ENCODE measurements around the gene GSTT2B. TPM values are rescaled to one million over a fixed set of nuclear protein-coding genes. Genes with fewer than 3 reads are reported as not detected.
"Not testable (repeated sequence)": the region's sequence is repeated elsewhere in the genome, so short reads cannot be mapped to it uniquely, and the experiment has no call there.

Gene GSTT2B
- total RNA-seq, 2 donors from 2014 or later, result 3.9 to 16.2 TPM

DNA sequence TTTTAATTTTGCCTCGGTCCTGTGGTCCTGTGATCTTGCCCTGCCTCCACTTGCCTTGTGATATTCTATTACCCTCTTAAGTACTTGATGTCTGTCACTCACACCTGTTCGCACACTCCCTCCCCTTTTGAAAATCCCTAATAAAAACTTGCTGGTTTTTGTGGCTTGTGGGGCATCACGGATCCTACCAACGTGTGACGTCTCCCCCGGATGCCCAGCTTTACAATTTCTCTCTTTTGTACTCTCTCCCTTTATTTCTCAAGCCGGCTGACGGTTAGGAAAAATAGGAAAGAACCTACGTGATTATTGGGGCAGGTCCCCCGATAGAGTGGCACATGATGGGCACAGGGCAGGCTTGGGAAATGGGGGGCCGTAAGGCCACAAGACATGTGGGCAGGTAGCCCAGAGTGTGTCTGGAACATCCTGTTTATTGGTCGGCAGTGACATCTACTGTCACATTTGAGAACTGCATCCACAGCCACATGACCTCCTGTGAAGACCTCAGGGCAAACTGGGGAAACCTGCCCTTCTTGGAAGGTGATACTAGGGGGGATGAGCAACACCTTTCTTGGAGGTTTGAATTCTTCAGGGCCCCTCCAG lies 4.6 kb downstream of the GSTT2B start:
- intact Hi-C loops (cut with DNase I), result loop anchor here (10.0 kb wide), 1 partner anchor 208 kb away; no protein-coding TSS in a partner anchor
- TF ChIP-seq, protein P1, sequence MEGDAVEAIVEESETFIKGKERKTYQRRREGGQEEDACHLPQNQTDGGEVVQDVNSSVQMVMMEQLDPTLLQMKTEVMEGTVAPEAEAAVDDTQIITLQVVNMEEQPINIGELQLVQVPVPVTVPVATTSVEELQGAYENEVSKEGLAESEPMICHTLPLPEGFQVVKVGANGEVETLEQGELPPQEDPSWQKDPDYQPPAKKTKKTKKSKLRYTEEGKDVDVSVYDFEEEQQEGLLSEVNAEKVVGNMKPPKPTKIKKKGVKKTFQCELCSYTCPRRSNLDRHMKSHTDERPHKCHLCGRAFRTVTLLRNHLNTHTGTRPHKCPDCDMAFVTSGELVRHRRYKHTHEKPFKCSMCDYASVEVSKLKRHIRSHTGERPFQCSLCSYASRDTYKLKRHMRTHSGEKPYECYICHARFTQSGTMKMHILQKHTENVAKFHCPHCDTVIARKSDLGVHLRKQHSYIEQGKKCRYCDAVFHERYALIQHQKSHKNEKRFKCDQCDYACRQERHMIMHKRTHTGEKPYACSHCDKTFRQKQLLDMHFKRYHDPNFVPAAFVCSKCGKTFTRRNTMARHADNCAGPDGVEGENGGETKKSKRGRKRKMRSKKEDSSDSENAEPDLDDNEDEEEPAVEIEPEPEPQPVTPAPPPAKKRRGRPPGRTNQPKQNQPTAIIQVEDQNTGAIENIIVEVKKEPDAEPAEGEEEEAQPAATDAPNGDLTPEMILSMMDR (IDR thresholded peaks at IDR 0.05), result peak; percentile 76 to 93 (median 86)
- peak; percentile 51 for TF ChIP-seq POLR2AphosphoS5 (IDR thresholded peaks at IDR 0.05)
- not testable (repeated sequence) for H3K9me3 ChIP-seq; H3K27ac ChIP-seq; H3K4me1 ChIP-seq (replicated peaks); H3K36me3 ChIP-seq; H3K4me3 ChIP-seq; H3K27me3 ChIP-seq (replicated peaks; ENCODE audit: insufficient read depth)
- DNase-seq (ENCODE audit: low spot score), result peak; percentile 86
- 17% methylated on average over 12 of the region's 12 CpGs for WGBS

- 79% methylated on average over 7 of the region's 8 CpGs for WGBS
- H3K4me3 ChIP-seq, result not testable (repeated sequence)
- intact Hi-C loops (cut with DNase I), result loop anchor here (10.0 kb wide), 1 partner anchor 209 kb away; no protein-coding TSS in a partner anchor
These were observed 5.1 kb downstream of the GSTT2B start for GRCh38 chr22:23955886-23956285.

GRCh38 chr22:23954991-23955305 lies 6.0 kb downstream of the GSTT2B start:
- H3K4me1 ChIP-seq (replicated peaks); H3K27ac ChIP-seq; H3K9me3 ChIP-seq; DNase-seq (ENCODE audit: low spot score); H3K4me3 ChIP-seq; H3K36me3 ChIP-seq; H3K27me3 ChIP-seq (replicated peaks; ENCODE audit: insufficient read depth): not testable (repeated sequence)
- intact Hi-C loops (cut with DNase I), result loop anchor here (10.0 kb wide), 1 partner anchor 210 kb away; no protein-coding TSS in a partner anchor
- 67% methylated on average over 6 of the region's 6 CpGs for WGBS

More at GRCh38 chr22:23955886-23956285, 5.1 kb downstream of the GSTT2B start:
- H3K27me3 ChIP-seq (replicated peaks; ENCODE audit: insufficient read depth); H3K9me3 ChIP-seq; H3K36me3 ChIP-seq; H3K27ac ChIP-seq; DNase-seq (ENCODE audit: low spot score); H3K4me1 ChIP-seq (replicated peaks): not testable (repeated sequence)

DNA sequence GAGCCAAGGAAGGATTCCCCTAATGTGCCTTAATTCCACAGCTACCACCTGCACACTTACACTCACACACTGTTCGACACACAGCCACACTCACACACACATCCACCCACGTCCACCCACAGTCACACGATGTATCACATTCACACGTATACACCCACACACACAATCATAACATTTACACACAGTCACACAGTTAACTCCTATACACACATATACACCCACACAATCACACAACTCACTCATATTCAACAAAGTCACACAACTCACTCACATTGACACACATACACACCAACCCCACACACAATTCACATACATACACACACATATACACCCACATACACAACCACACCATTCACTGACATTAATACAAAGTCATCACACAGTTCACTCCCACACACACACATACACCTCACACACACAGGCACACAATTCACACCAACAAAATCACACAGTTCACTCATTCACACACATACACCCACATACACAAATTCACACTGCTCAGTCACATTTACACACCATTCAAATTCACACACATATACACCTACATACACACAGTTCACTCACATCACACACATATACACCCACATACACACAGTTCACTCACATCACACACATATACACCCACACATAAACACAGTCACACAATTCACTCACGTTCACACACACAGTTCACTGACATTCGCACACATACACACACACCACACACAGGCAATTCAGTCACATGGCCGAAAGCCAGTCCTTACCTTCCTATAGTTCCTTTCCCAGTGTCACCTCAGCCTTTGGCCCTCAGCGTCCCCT lies 6.6 kb downstream of the GSTT2B start:
- not testable (repeated sequence) for H3K4me3 ChIP-seq; DNase-seq (ENCODE audit: low spot score); H3K27me3 ChIP-seq (replicated peaks; ENCODE audit: insufficient read depth); H3K4me1 ChIP-seq (replicated peaks); H3K36me3 ChIP-seq; H3K9me3 ChIP-seq; H3K27ac ChIP-seq
- WGBS, result 83% methylated on average over 8 of the region's 8 CpGs
- intact Hi-C loops (cut with DNase I), result loop anchor here (10.0 kb wide), 1 partner anchor 210 kb away; no protein-coding TSS in a partner anchor

DNA sequence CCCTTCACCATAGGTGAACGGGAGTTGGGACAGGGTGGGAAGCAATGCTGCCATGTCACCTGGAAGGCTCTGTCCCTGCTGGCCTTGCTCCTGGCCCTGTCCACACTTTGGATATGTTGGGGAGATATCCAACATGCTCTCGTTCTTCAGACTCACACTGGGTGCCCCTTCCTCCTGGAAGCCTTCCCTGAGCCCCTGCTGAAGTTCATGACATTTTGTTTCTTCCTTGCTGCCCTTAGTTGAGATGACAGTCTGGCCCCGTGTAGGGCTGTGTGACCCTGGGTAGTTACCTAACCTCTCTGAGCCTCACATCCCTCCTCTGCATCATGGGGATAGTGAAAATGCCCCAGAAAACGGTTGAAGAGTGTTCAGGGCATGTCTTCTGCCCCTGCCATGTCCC lies 7.5 kb downstream of the GSTT2B start:
- not testable (repeated sequence) for H3K36me3 ChIP-seq; DNase-seq (ENCODE audit: low spot score); H3K4me3 ChIP-seq; H3K4me1 ChIP-seq (replicated peaks); H3K27ac ChIP-seq; H3K9me3 ChIP-seq; H3K27me3 ChIP-seq (replicated peaks; ENCODE audit: insufficient read depth)
- 67% methylated on average over 4 of the region's 4 CpGs for WGBS
- intact Hi-C loops (cut with DNase I), result loop anchor here (10.0 kb wide), 1 partner anchor 211 kb away; no protein-coding TSS in a partner anchor

DNA sequence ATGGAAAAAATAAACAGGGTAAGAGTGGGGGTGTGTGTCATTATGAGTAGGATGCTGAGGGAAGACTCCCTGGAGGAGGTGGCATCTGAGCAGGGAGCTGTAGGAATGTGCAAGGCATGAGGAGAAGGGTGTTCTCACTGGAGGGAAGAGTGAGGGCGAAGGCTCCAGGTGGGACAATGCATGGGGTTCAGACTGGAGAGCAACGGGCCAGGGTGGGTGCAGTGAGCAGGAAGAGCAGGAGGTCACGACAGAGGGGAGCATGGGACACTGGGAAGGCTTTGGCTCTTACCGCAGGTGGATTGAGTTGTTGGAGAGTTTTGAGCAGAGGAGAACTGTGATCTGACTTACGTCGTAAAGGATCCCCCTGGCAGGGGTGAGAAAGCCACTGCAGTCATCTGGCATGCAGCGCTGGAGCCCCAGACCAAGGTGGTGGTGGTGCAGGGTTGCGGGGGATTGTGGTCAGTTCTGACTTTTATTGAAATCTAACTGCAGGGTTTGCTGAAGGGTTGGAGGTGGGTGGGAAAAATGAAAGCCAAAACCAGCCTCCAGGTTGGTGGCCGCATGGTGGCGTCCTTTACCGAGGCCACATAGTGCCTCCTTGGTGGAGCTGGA lies 8.1 kb downstream of the GSTT2B start:
- WGBS, result 65% methylated on average over 11 of the region's 11 CpGs
- intact Hi-C loops (cut with DNase I), result loop anchor here (10.0 kb wide), 1 partner anchor 212 kb away; no protein-coding TSS in a partner anchor
- H3K9me3 ChIP-seq; H3K4me3 ChIP-seq; H3K4me1 ChIP-seq (replicated peaks); H3K36me3 ChIP-seq; H3K27me3 ChIP-seq (replicated peaks; ENCODE audit: insufficient read depth); H3K27ac ChIP-seq; DNase-seq (ENCODE audit: low spot score): not testable (repeated sequence)

GRCh38 chr22:23951383-23951782 lies 9.6 kb downstream of the GSTT2B start:
- H3K4me3 ChIP-seq, H3K9me3 ChIP-seq: not testable (repeated sequence)
- intact Hi-C loops (cut with DNase I), result loop anchor here (10.0 kb wide), 1 partner anchor 213 kb away; no protein-coding TSS in a partner anchor

GRCh38 chr22:23949764-23950163 lies 11.2 kb downstream of the GSTT2B start:
- H3K9me3 ChIP-seq; H3K4me3 ChIP-seq; DNase-seq (ENCODE audit: low spot score); H3K36me3 ChIP-seq; H3K4me1 ChIP-seq (replicated peaks); H3K27ac ChIP-seq; H3K27me3 ChIP-seq (replicated peaks; ENCODE audit: insufficient read depth): not testable (repeated sequence)
- 84% methylated on average over 18 of the region's 18 CpGs for WGBS
- intact Hi-C loops (cut with DNase I), result loop anchor here (10.0 kb wide), 1 partner anchor 215 kb away; no protein-coding TSS in a partner anchor

More at GRCh38 chr22:23951383-23951782, 9.6 kb downstream of the GSTT2B start:
- H3K27ac ChIP-seq; H3K27me3 ChIP-seq (replicated peaks; ENCODE audit: insufficient read depth); DNase-seq (ENCODE audit: low spot score); H3K4me1 ChIP-seq (replicated peaks); H3K36me3 ChIP-seq: not testable (repeated sequence)
- 85% methylated on average over 2 of the region's 2 CpGs for WGBS

DNA sequence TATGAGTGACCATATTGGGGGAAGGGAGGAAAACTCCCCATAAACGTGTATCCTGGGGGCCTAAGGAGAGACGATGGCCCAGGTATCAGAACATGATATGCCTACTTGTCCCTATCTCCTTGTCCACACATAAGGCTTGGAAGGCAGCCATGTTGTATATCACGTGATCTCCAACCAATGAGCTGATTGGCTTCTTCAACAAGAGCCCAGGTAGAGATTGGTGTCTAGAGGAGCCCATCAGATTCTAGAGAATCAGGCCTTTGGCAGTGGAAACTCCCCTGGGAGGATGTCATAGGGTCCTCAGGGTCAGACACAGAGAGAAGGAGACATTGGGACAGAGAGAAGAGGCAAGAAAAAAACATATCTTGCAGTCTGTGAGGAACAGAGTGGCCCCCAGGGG lies 13.6 kb downstream of the GSTT2B start:
- H3K27me3 ChIP-seq (replicated peaks; ENCODE audit: insufficient read depth); DNase-seq (ENCODE audit: low spot score); H3K4me1 ChIP-seq (replicated peaks); H3K9me3 ChIP-seq; H3K27ac ChIP-seq; H3K36me3 ChIP-seq; H3K4me3 ChIP-seq; intact Hi-C loops (cut with DNase I): not testable (repeated sequence)
- WGBS, result 57% methylated on average over 3 of the region's 3 CpGs

GRCh38 chr22:23940166-23940565 lies 20.8 kb downstream of the GSTT2B start:
- WGBS, result 59% methylated on average over 6 of the region's 14 CpGs
- intact Hi-C loops (cut with DNase I); H3K4me3 ChIP-seq: not testable (repeated sequence)

More at GRCh38 chr22:23940166-23940565, 20.8 kb downstream of the GSTT2B start:
- not testable (repeated sequence) for H3K27ac ChIP-seq; DNase-seq (ENCODE audit: low spot score); H3K27me3 ChIP-seq (replicated peaks; ENCODE audit: insufficient read depth); H3K4me1 ChIP-seq (replicated peaks); H3K9me3 ChIP-seq; H3K36me3 ChIP-seq
